ENCODE data around the gene IQCE.
A peak's percentile ranks its signal among the peaks of the same experiment; 100 is the strongest.

The IQCE gene

GRCh38 chr7:2616387-2617324 lies 57.9 kb downstream of the IQCE start:
- peak; percentile 74 for DNase-seq (ENCODE audit: low spot score)

- DNase-seq (ENCODE audit: low spot score) = peak; percentile 59
Observed at GRCh38 chr7:2617325-2617905, 58.6 kb downstream of the IQCE start.

- no peak for DNase-seq (ENCODE audit: low spot score)
Observed at GRCh38 chr7:2619116-2619515, 60.3 kb downstream of the IQCE start.

DNA sequence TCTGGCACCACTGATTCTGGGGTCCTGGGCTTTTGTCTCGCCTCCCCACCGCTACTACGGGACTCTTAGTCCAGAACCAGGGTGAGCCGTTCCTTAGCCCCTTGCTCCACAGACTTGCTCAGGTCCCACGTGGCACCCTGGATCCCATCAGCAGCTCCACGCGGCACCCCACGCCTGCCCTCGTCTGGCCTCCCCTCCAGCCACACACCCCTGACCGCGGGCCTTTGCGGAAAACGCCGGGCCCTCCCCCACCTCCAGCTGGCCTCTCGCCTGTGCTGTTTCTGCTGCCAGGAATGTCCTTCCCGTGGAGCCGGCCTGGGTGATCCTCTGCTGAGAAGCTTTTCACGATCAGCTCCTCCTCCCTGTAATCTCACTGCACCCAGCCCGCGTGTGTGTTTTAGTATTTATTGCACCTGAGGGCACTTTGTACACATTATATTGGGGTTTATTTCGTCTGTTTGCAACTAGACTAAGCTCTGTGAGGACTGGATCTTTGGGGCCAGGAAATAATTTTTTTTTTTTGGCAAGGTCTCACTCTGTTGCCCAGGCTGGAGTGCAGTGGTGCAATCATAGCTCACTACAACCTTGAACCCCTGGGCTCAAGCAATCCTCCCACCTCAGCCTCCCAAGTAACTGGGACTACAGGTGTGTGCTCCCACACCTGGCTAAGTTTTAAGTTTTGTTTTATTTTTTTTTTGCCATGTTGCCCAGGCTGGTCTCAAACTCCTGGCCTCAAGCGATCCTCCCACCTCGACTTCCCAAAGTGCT lies 62.5 kb downstream of the IQCE start:
- no peak for DNase-seq (ENCODE audit: low spot score)

GRCh38 chr7:2621948-2622640 lies 63.3 kb downstream of the IQCE start:
- DNase-seq (ENCODE audit: low spot score) = no peak

DNA sequence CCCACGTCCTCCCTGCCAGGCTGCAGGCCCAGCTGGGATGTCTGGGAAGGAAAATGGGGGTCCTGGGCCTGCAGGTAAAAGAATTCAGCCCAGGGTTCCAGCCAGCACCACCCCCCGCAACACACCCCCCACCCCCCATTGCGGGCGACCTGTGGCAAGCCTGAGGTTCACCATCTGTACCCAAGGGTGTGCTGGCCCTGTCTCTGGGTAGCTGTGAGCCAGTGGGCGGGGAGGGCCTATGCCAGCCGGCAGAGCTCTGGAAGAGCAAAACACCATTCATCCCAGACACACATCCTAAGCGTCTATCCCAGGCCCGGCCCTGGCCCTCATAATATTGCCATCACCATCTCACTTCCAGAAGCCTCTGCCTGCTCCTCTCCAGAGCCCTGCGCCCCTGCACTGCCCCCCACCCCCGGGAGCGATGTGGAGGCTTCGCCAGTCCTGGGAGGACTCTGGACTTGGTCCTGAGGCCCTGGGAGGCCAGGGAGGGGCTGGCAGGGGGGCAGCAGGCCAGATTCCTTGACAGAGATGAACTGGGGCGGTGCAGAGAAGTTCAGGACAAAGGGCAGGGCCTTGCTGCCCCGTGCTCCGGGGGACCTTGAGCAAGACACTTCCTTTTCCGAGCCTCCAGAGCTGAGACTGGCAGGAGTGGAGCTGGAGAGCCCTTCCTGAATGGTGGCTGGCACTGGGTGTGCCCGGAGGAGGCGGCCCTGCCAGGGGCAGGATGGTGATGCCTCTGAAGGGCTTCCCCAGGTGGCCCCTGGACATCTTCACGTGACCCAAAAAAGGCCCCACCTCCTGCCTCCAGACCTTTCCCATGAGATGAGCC lies 64.3 kb downstream of the IQCE start:
- DNase-seq (ENCODE audit: low spot score) = no peak

DNA sequence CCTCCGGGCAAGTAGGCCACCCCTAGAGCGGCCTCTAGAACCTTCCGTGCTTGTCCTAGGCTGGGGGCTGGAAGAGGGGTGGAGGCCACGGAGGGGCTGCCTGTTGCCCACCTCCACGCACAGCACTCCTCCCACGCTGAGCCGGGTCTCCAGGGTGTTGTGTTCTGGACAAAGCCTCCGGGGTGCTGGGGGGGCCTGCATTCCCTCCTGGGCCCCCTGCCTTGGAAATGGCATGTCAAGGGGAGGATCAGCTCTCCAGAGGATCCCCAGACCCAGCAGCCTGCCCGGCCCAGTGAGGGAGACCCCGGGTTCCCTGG lies 64.9 kb downstream of the IQCE start:
- DNase-seq (ENCODE audit: low spot score) = no peak

DNA sequence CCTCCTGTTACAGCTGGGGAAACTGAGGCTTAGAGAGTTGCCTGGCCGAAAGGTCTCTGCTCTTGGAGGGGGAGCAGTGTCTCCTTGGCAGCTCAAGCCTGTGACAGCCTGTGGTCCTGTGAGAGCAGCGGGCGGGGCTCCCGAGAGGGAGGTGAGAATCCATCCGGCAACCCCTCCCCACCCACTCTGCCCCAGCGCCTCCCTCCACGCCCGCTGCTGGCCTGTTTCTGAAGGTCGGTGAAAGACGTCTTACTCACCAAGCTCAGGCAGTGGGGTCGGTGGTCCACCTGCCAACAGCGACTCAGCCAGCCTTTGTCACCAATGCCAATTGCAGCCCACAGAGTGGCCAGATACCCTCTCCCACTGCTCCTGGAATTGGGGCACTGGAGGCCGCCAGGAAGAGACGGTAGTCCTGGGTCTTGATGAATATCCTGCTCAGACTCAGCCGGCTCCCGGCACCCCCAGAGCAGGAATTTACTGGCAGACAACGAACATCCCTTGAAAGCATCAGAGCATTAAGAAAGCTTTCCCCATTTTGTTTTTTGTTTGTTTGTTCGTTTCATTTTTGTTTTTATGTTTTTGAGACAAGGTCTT lies 65.6 kb downstream of the IQCE start:
- DNase-seq (ENCODE audit: low spot score) = no peak

GRCh38 chr7:2626498-2627117 lies 67.8 kb downstream of the IQCE start:
- no peak for DNase-seq (ENCODE audit: low spot score)

GRCh38 chr7:2627258-2628129 lies 68.7 kb downstream of the IQCE start:
- no peak for DNase-seq (ENCODE audit: low spot score)

GRCh38 chr7:2628130-2628482 lies 69.3 kb downstream of the IQCE start:
- DNase-seq (ENCODE audit: low spot score) = no peak

GRCh38 chr7:2628891-2629290 lies 70.1 kb downstream of the IQCE start:
- no peak for DNase-seq (ENCODE audit: low spot score)

DNA sequence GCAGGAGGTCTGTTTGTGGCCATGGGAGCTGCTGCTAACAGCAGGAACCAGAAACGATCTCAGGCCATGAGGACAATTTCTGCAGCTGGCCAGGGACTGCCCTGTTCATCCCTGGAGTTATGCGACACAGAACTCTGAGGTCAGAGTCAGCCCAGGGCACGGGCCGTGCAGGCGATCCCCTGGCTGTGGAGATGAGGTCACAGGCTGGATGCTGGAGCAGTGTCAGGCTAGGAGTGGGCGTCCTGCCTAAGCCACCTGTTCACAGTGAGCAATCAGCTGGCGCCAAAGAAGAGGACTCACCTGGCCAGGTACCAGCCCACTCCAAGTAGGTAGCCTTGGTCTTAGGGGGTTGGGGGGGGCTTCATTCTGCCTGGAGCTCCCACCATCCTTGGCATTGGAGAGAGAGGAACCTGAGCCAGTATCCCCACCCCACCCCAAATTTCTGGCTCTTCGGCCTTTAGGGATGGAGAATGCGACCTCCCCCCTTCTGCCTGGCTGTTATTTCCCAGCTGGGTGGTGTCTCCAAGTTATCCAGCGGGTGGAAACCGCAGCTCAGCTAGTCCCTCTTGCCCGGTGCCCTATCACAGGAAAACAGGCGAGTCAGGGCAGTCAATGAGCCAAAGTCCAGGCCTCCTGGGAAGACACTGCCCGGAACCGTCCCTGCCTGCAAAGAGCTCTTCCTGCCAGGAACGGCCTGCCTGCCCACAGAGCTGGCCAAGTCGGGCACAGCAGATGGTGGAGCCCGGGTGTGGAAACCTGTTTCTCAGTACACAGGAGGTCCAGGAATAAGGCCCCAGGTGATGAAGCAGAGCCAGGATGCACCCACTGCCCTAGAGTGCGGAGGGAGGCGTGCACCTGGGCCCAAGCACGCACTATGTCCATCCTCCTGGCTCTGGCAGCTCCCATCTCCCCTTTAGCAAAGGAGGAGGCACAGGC lies 71.2 kb downstream of the IQCE start:
- DNase-seq (ENCODE audit: low spot score) = no peak

GRCh38 chr7:2631946-2632732 lies 73.4 kb downstream of the IQCE start, which contains the start of gene TTYH3:
TTYH3 (plus strand) TSS chr7:2631986; CDS start chr7:2632156, 170 bp downstream.
- no peak for DNase-seq (ENCODE audit: low spot score)

DNA sequence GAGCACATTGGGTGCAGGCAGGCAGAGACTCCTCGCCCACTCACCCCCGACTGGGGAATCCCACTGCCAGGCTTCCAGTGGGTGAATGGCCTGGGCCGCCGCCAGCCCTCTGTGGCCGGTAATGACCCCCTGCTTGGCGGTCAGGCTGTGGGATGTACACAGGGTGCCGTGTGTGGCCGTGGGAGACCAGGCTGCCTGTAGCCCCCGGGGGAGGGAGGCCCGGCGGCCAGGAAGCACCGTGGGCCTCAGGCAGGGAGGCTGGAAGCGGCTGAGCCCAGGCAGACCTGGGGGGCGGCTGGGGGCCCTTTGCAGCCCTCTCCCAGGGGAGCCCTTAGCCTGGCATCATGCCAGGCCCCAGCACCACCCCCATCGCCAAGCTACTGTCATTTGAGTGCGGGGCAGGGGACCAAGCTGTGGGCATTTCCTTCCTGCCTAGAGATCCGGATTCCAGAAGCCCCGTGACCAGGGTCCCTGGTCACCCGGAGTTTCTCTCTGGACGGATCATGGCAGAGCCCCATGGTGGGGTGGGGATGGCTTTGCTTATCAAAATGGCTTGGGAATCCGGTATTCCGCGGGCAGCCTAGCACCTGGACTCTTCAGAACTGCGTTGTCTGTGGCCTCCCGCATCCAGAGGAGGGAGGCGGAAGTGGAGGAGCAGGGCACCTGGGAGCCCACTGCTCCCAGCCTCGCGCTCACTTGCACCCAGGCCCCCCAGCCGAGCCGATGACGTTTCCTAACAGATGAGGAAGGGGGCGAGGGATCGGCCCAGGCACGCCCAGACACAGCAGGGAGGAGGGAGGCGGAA lies 74.2 kb downstream of the IQCE start:
- peak; percentile 69 for DNase-seq (ENCODE audit: low spot score)

DNA sequence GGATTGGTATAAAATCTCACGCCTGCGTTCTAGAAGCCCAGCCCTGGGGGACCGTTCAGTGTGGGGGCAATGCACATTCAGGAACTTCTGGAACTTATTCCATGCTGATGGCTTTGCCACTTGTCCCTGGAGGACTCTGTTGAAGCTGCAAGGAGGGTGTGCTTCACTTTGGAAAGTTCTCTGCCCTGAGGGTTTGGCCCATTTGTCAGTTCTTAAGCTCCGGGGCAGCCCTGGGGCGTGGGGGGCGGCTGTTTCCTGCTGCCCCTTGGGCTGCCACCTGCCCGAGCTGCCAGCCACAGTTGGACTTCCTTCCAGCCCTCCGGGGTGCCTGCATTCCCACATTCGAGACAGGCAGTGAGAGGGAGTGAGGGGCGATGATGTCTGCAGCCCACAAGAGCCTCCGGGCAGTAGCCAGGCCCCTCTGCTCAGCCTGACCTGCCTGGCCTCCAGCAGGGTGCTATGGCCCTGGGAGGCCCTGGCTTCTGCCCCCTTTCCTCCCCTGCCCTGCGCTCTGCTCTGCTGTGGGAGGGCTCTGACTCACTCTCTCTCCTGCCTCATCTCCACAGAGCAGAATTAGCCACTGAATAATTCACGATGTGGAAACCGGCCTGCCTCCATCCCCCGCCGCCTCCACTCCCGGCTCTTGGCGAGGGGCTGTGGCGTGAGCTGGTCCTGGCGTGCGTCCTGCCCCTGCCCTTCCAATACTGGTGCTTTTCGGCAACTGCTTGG lies 74.9 kb downstream of the IQCE start:
- peak; percentile 75 for DNase-seq (ENCODE audit: low spot score)
